Caco-2 (cell line): ENCODE results near the gene AKAP6. TPM values are rescaled to one million over a fixed set of nuclear protein-coding genes. Genes with fewer than 3 reads are reported as not detected.

Experiments
- BruUV-seq: library from RNA; stranded (reverse); fragments of 400-500 nt; replicated peaks from 2 replicates; lab custom pipeline; 2021; lab: Mats Ljungman, UMichigan
- CTCF ChIA-PET: fragments of 300-600 bp; sonication (Branson Sonifier 250); formaldehyde crosslinking; loops from one replicate; lab custom pipeline; 2022; ENCODE audit warnings: antibody characterized with exemption; lab: Charles Lee
- POLR2A ChIA-PET: fragments of 300-600 bp; sonication (Branson Sonifier 250); formaldehyde crosslinking; loops from one replicate; lab custom pipeline; 2022; ENCODE audit warnings: antibody characterized with exemption; lab: Charles Lee
- DNase-seq, 2 experiments: peaks; one replicate each; pipeline versions ENCODE4 v3.0.0 to v3.0.0-alpha.2; 2020 to 2022
- H3K27me3 ChIP-seq: replicated peaks from 2 replicates; pipeline ENCODE4 v1.6.0; 2011; ENCODE audit warnings: low read length; ENCODE audit not compliant: control insufficient read depth, insufficient read depth
- H3K36me3 ChIP-seq: 2 replicates; pipeline ENCODE4 v1.5.1; 2011; ENCODE audit warnings: low read length; ENCODE audit not compliant: control insufficient read depth, insufficient read depth
- H3K4me1 ChIP-seq: fragments of 250-450 bp; sonication (Bioruptor Pico); 2 replicates; pipeline ENCODE4 v1.5.1; 2020; ENCODE audit warnings: mild to moderate bottlenecking
- H3K4me3 ChIP-seq: 2 replicates; pipeline ENCODE4 v1.5.1; 2011; ENCODE audit warnings: low read depth, mild to moderate bottlenecking, control low read depth, low read length
- H3K9me3 ChIP-seq: fragments of 250-450 bp; sonication (Bioruptor Pico); 2 replicates; pipeline ENCODE4 v1.5.1; 2020; ENCODE audit warnings: mild to moderate bottlenecking, moderate library complexity
- H3K27ac Mint-ChIP-seq: one replicate; pipeline ENCODE4 v1.8.0; 2022; ENCODE audit warnings: mixed read lengths; ENCODE audit not compliant: unreplicated experiment
- H3K27me3 Mint-ChIP-seq: one replicate; pipeline ENCODE4 v1.8.0; 2022; ENCODE audit warnings: mixed read lengths; ENCODE audit not compliant: insufficient read depth, unreplicated experiment
- H3K36me3 Mint-ChIP-seq: one replicate; pipeline ENCODE4 v1.8.0; 2022; ENCODE audit warnings: mild to moderate bottlenecking, mixed read lengths; ENCODE audit not compliant: insufficient read depth, unreplicated experiment
- H3K4me1 Mint-ChIP-seq: one replicate; pipeline ENCODE4 v1.8.0; 2022; ENCODE audit warnings: low read depth, mixed read lengths; ENCODE audit not compliant: unreplicated experiment
- H3K4me3 Mint-ChIP-seq: one replicate; pipeline ENCODE4 v1.8.0; 2022; ENCODE audit warnings: mild to moderate bottlenecking, moderate library complexity, mixed read lengths; ENCODE audit not compliant: unreplicated experiment
- H3K9me3 Mint-ChIP-seq: one replicate; pipeline ENCODE4 v1.8.0; 2022; ENCODE audit warnings: mixed read lengths; ENCODE audit not compliant: unreplicated experiment
- CTCF ChIP-seq, 2 experiments: fragments of 200-600 bp in 1 of 2; IDR thresholded peaks; 1 replicate in 1 of 2; 2 replicates in 1 of 2; pipeline versions ENCODE4 v1.5.1 to v1.8.0; 2011 to 2022; ENCODE audit warnings: antibody characterized with exemption in 1 of 2, control low read depth in 1 of 2, inconsistent platforms in 1 of 2, low read depth in 1 of 2, low read length in 1 of 2, mild to moderate bottlenecking in 1 of 2, moderate library complexity in 1 of 2; ENCODE audit not compliant: insufficient read depth in 1 of 2, severe bottlenecking in 1 of 2, unreplicated experiment in 1 of 2
- intact Hi-C: fragments of 100-400 bp; cut with micrococcal nuclease; formaldehyde crosslinking; loops from one replicate; pipeline ENCODE4 v1.10.0; 2022; ENCODE audit not compliant: unreplicated experiment
- total RNA-seq: library from RNA; stranded (reverse); gene quantifications from 2 replicates; pipeline ENCODE4 v1.2.3, GENCODE V29; 2022

The AKAP6 gene
- total RNA-seq, 1 experiment from 2014 or later: 3.0 TPM

GRCh38 chr14:32763673-32764072, 434.6 kb downstream of the AKAP6 start:
- Mint-ChIP-seq H3K36me3 (no peaks in the 10 kb centered on the region), H3K4me3 (no peak overlapping the region), H3K27ac (no peak overlapping the region), H3K27me3 (peaks cover 5% of the 10 kb centered on the region), H3K4me1 (no peaks in the 10 kb centered on the region), H3K9me3 (no peaks in the 10 kb centered on the region)
- Histone ChIP-seq H3K27me3 (no peaks in the 10 kb centered on the region), H3K9me3 (no peaks in the 10 kb centered on the region), H3K4me3 (no peak overlapping the region), H3K36me3 (no peaks in the 10 kb centered on the region), H3K4me1 (no peaks in the 10 kb centered on the region)
- no TSS peak for BruUV-seq
- intact Hi-C loops: no loop called here
- ChIA-PET CTCF (no interaction called here), POLR2A (no interaction called here)
- DNase-seq: no peak
- no peak for TF ChIP-seq CTCF (IDR thresholded peaks at IDR 0.05; ENCODE audit: insufficient read depth in 1 of 2, low read depth in 1 of 2, low read length in 1 of 2, severe bottlenecking in 1 of 2, unreplicated experiment in 1 of 2)

GRCh38 chr14:32764131-32764530, 435.0 kb downstream of the AKAP6 start:
- Mint-ChIP-seq H3K27me3 (peaks cover 5% of the 10 kb centered on the region), H3K4me1 (no peaks in the 10 kb centered on the region), H3K36me3 (no peaks in the 10 kb centered on the region), H3K9me3 (no peaks in the 10 kb centered on the region), H3K27ac (no peak overlapping the region), H3K4me3 (no peak overlapping the region)
- TF ChIP-seq CTCF (IDR thresholded peaks at IDR 0.05; ENCODE audit: insufficient read depth in 1 of 2, low read depth in 1 of 2, low read length in 1 of 2, severe bottlenecking in 1 of 2, unreplicated experiment in 1 of 2): no peak
- H3K4me3 ChIP-seq: no peak overlapping the region
- H3K9me3 ChIP-seq: no peaks in the 10 kb centered on the region
- H3K4me1 ChIP-seq: no peaks in the 10 kb centered on the region
- no TSS peak for BruUV-seq
- ChIA-PET POLR2A (no interaction called here), CTCF (no interaction called here)
- H3K36me3 ChIP-seq: no peaks in the 10 kb centered on the region
- no peak for DNase-seq
- intact Hi-C loops: no loop called here
- no peaks in the 10 kb centered on the region for H3K27me3 ChIP-seq

DNA sequence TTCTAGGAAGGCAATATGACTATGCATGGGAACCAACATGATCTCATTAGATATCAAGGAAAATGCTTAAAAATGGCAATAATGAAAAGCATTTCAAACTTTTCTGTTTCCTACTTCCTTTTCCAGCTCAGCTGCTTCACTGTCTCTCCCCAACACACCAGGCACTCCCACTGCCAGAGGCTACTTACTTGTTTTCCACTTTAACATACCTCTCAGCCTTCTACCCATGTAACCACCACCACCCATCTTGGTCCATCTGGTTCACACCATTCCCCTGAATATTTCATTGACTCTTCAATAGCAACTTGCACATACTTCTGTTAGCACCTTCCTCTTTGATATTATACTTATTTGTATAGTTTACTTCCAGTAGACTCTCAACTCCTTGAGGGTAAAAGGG, 441.3 kb downstream of the AKAP6 start:
- no peaks in the 10 kb centered on the region for H3K4me1 ChIP-seq
- DNase-seq: no peak
- H3K4me3 ChIP-seq: no peak overlapping the region
- no peak overlapping the region for H3K4me3 Mint-ChIP-seq
- H3K4me1 Mint-ChIP-seq: no peaks in the 10 kb centered on the region
- POLR2A ChIA-PET: no interaction called here
- H3K9me3 ChIP-seq: no peaks in the 10 kb centered on the region
- H3K27me3 ChIP-seq: no peaks in the 10 kb centered on the region
- no peaks in the 10 kb centered on the region for H3K36me3 ChIP-seq
- no TSS peak for BruUV-seq
- H3K27me3 Mint-ChIP-seq: no peaks in the 10 kb centered on the region
- CTCF ChIA-PET: no interaction called here
- no peak for TF ChIP-seq CTCF (IDR thresholded peaks at IDR 0.05; ENCODE audit: insufficient read depth in 1 of 2, low read depth in 1 of 2, low read length in 1 of 2, severe bottlenecking in 1 of 2, unreplicated experiment in 1 of 2)
- H3K9me3 Mint-ChIP-seq: no peaks in the 10 kb centered on the region
- H3K36me3 Mint-ChIP-seq: no peaks in the 10 kb centered on the region
- H3K27ac Mint-ChIP-seq: no peak overlapping the region
- intact Hi-C loops: no loop called here
